GM12878 (cell line): ENCODE measurements around the gene SLC1A2. TPM values are rescaled to one million over a fixed set of nuclear protein-coding genes. Genes with fewer than 3 reads are reported as not detected.

Experiments used
- ATAC-seq: fragments of 200-7000 bp; cut with Tn5 transposase; 3 replicates; pipeline ENCODE4 v1.9.1; 2020; ENCODE audit warnings: mild to moderate bottlenecking, moderate library complexity
- BruUV-seq: library from RNA; stranded (reverse); fragments of 400-500 nt; replicated peaks from 2 replicates; lab custom pipeline; 2021; lab: Mats Ljungman, UMichigan
- CTCF ChIA-PET: fragments of 300-600 bp; sonication (Branson Sonifier 250); formaldehyde crosslinking; extraction: SDS; loops from one replicate; lab custom pipeline; 2021; ENCODE audit warnings: inconsistent platforms; lab: Yijun Ruan, JAX
- POLR2A ChIA-PET: fragments of 350-600 bp; formaldehyde crosslinking; extraction: SDS; loops from one replicate; lab custom pipeline; 2021; ENCODE audit warnings: inconsistent platforms; lab: Charles Lee
- RAD21 ChIA-PET: fragments of 300-600 bp; sonication (Branson Sonifier 250); formaldehyde crosslinking; loops from one replicate; lab custom pipeline; 2023; ENCODE audit warnings: antibody characterized with exemption; ENCODE audit not compliant: unreplicated experiment; lab: Charles Lee
- SMC1A ChIA-PET: fragments of 300-600 bp; sonication (Branson Sonifier 250); formaldehyde crosslinking; loops from one replicate; lab custom pipeline; 2023; ENCODE audit not compliant: unreplicated experiment, uncharacterized antibody; lab: Charles Lee
- DNase-seq: peaks from one replicate; pipeline ENCODE4 v3.0.0-alpha.2; 2011; ENCODE audit warnings: low read depth, low spot score
- FAIRE-seq: peaks from 3 replicates; lab custom pipeline; 2011; peaks lifted over from hg19 to GRCh38; lab: Jason Lieb, UNC
- H2AFZ ChIP-seq: 2 replicates; pipeline ENCODE4 v1.6.0; 2011; ENCODE audit warnings: low read depth, low read length, control low read depth; ENCODE audit not compliant: control insufficient read depth
- H3K27ac ChIP-seq: 2 replicates; pipeline ENCODE4 v1.5.1; 2011; ENCODE audit warnings: control low read depth; ENCODE audit not compliant: control insufficient read depth, insufficient read depth
- H3K27me3 ChIP-seq, 2 experiments: replicated peaks in 1 of 2; 2 replicates each; pipeline versions ENCODE4 v1.6.0 to v1.6.1; 2011; ENCODE audit warnings: low read length in 1 of 2; ENCODE audit not compliant: control insufficient read depth in 2 of 2, insufficient read depth in 2 of 2
- H3K36me3 ChIP-seq, 2 experiments: 2 replicates each; pipeline ENCODE4 v1.5.1; 2011; ENCODE audit warnings: low read length in 1 of 2; ENCODE audit not compliant: control insufficient read depth in 2 of 2, insufficient read depth in 2 of 2
- H3K4me1 ChIP-seq: 2 replicates; pipeline ENCODE4 v1.6.1; 2011; ENCODE audit warnings: mild to moderate bottlenecking, low read length, moderate library complexity, mixed read lengths; ENCODE audit not compliant: control insufficient read depth, insufficient read depth
- H3K4me2 ChIP-seq: 2 replicates; pipeline ENCODE4 v1.6.0; 2011; ENCODE audit warnings: control low read depth; ENCODE audit not compliant: control insufficient read depth, insufficient read depth
- H3K4me3 ChIP-seq: fragments of 200-600 bp; sonication (generic); 2 replicates; pipeline ENCODE4 v1.5.1; 2016
- H3K79me2 ChIP-seq: 2 replicates; pipeline ENCODE4 v1.6.0; 2011; ENCODE audit warnings: low read length; ENCODE audit not compliant: control insufficient read depth, insufficient read depth
- H3K9ac ChIP-seq: 2 replicates; pipeline ENCODE4 v1.8.0; 2011; ENCODE audit warnings: low read length, control low read depth, mixed read lengths; ENCODE audit not compliant: control insufficient read depth, insufficient read depth
- H3K9me3 ChIP-seq: replicated peaks from 3 replicates; pipeline ENCODE4 v1.5.1; 2011; ENCODE audit warnings: mild to moderate bottlenecking, low read length; ENCODE audit not compliant: control insufficient read depth, insufficient read depth
- H4K20me1 ChIP-seq: 2 replicates; pipeline ENCODE4 v1.6.0; 2011; ENCODE audit not compliant: control insufficient read depth, insufficient read depth
- BACH1 ChIP-seq: fragments of 450-650 bp; IDR thresholded peaks from 2 replicates; pipeline ENCODE4 v1.6.1; 2017; ENCODE audit warnings: mild to moderate bottlenecking, borderline replicate concordance
- BHLHE40 ChIP-seq, 2 experiments: fragments of 450-650 bp in 1 of 2; IDR thresholded peaks; 2 replicates each; pipeline ENCODE4 v1.6.1; 2011 to 2017; ENCODE audit warnings: low read depth in 2 of 2, borderline replicate concordance in 1 of 2, improper control_type of control experiment in 1 of 2, low read length in 1 of 2, mild to moderate bottlenecking in 1 of 2
- E2F8 ChIP-seq: fragments of 450-650 bp; IDR thresholded peaks from 2 replicates; pipeline ENCODE4 v1.6.1; 2018; ENCODE audit warnings: mild to moderate bottlenecking, low read depth, moderate library complexity; ENCODE audit not compliant: partially characterized antibody
- ETV6 ChIP-seq, 2 experiments: fragments of 450-650 bp in 1 of 2; IDR thresholded peaks in 1 of 2; conservative IDR thresholded peaks in 1 of 2; 2 replicates each; pipeline ENCODE4 v1.6.1; 2014; ENCODE audit warnings: antibody characterized with exemption in 1 of 2, borderline replicate concordance in 1 of 2, low read depth in 1 of 2, mild to moderate bottlenecking in 1 of 2, moderate library complexity in 1 of 2
- HDGF ChIP-seq: fragments of 450-650 bp; IDR thresholded peaks from 2 replicates; pipeline ENCODE4 v1.6.1; 2016; ENCODE audit warnings: antibody characterized with exemption
- JUNB ChIP-seq: IDR thresholded peaks from 2 replicates; pipeline ENCODE4 v1.6.1; 2016; ENCODE audit warnings: antibody characterized with exemption, mild to moderate bottlenecking
- MAX ChIP-seq: IDR thresholded peaks from 2 replicates; pipeline ENCODE4 v1.6.1; 2012; ENCODE audit warnings: low read depth, low read length, improper control_type of control experiment
- MEF2A ChIP-seq: IDR thresholded peaks from 2 replicates; pipeline ENCODE4 v1.6.1; 2011; ENCODE audit warnings: low read depth, mild to moderate bottlenecking, low read length, moderate library complexity; ENCODE audit not compliant: insufficient read depth
- MYB ChIP-seq: fragments of 150-350 bp; IDR thresholded peaks from 2 replicates; pipeline ENCODE4 v1.6.1; 2014; ENCODE audit warnings: mild to moderate bottlenecking, low read depth, low read length, borderline replicate concordance
- TAF1 ChIP-seq: IDR thresholded peaks from 2 replicates; pipeline ENCODE4 v1.6.1; 2011; ENCODE audit warnings: mild to moderate bottlenecking, low read depth, low read length, borderline replicate concordance
- USF2 ChIP-seq: IDR thresholded peaks from 2 replicates; pipeline ENCODE4 v1.6.1; 2011; ENCODE audit warnings: low read depth, low read length, improper control_type of control experiment, borderline replicate concordance
- ZNF384 ChIP-seq: IDR thresholded peaks from 2 replicates; pipeline ENCODE4 v1.6.1; 2012; ENCODE audit warnings: low read depth, mild to moderate bottlenecking, low read length, improper control_type of control experiment, borderline replicate concordance
- WGBS: methylation state at CpG from one replicate; pipeline ENCODE4 v1.1.6; 2016; ENCODE audit warnings: low lambda C conversion rate; ENCODE audit not compliant: insufficient replicate concordance, insufficient coverage; ENCODE audit errors: missing lambda C conversion rate; 5-methylcytosine and 5-hydroxymethylcytosine counted together
- in situ Hi-C: fragments of 300-500 bp; cut with MboI; formaldehyde crosslinking; loops from 9 replicates; pipeline ENCODE4 v1.14.3; 2018; ENCODE audit warnings: mixed read lengths
- intact Hi-C: fragments of 100-400 bp; cut with micrococcal nuclease; formaldehyde crosslinking; loops from one replicate; pipeline ENCODE4 v1.14.2; 2022; ENCODE audit not compliant: unreplicated experiment
- polyA plus RNA-seq, 11 experiments: library from polyadenylated mRNA; depleted of rRNA in 4 of 11; unstranded in 6 of 11; stranded (reverse) in 5 of 11; fragments of >200 nt; fragmentation: Nextera tagmentation in 4 of 11; fragmentation: Illumina TruSeq in 1 of 11; extraction: Ambion mirVana in 4 of 11; extraction: Trizol in 1 of 11; gene quantifications; 1 replicate in 1 of 11; 2 replicates in 10 of 11; pipeline versions ENCODE4 v1.2.1 to v1.2.3, GENCODE V29; 2011 to 2016; ENCODE audit warnings: inconsistent platforms in 2 of 11, missing spikeins in 2 of 11, low read depth in 1 of 11
- total RNA-seq, 4 experiments: library from RNA; depleted of rRNA in 3 of 4; stranded (reverse); fragments of >200 nt in 3 of 4; fragmentation: Illumina TruSeq in 1 of 4; extraction: Trizol in 1 of 4; gene quantifications; 2 replicates each; pipeline versions ENCODE4 v1.2.1 to v1.2.3, GENCODE V29; 2013 to 2021

The SLC1A2 gene
- total and polyA plus RNA-seq, 10 of the 15 experiments (the other 5 are each of a cell fraction or from before 2014, with no cell fraction given) = 0.01 to 0.84 (median 0.22) TPM; not detected in 1

GRCh38 chr11:35241531-35241930 lies 177.8 kb downstream of the SLC1A2 start:
- no peaks in the 10 kb centered on the region for H3K79me2 ChIP-seq
- no peak overlapping the region for H3K9ac ChIP-seq
- in situ Hi-C loops = no loop called here
- ChIA-PET CTCF (interaction anchor here (0.6 to 11.7 kb wide), 14 partner anchors 9 to 316 kb away, joined by 3 to 98 read pairs (median 4); no protein-coding TSS in a partner anchor), RAD21 (interaction anchor here (0.7 to 2.5 kb wide), 11 partner anchors 16 to 315 kb away, joined by 3 to 10 read pairs (median 3); no protein-coding TSS in a partner anchor), POLR2A (interaction anchor here (0.6 to 0.7 kb wide), 2 partner anchors 228 to 241 kb away, joined by 3 read pairs; no protein-coding TSS in a partner anchor), SMC1A (interaction anchor here (0.8 to 6.5 kb wide), 21 partner anchors 8 to 316 kb away, joined by 3 to 64 read pairs (median 3); no protein-coding TSS in a partner anchor)
- no peak overlapping the region for H2AFZ ChIP-seq
- no peaks in the 10 kb centered on the region for H4K20me1 ChIP-seq
- H3K4me3 ChIP-seq = no peak overlapping the region
- no peaks in the 10 kb centered on the region for H3K36me3 ChIP-seq
- no peak overlapping the region for H3K27ac ChIP-seq
- WGBS = 90% methylated on average over 1 of the region's 1 CpG
- no peak overlapping the region for H3K4me2 ChIP-seq
- H3K27me3 ChIP-seq = no peaks in the 10 kb centered on the region
- DNase-seq (no peak), FAIRE-seq (no peak), ATAC-seq (no peak)
- no TSS peak for BruUV-seq
- TF ChIP-seq HDGF (no peak), ETV6 (conservative IDR thresholded peaks at IDR 0.05 in 1 of 2, IDR thresholded peaks at IDR 0.05 in 1 of 2; ENCODE audit: borderline replicate concordance in 1 of 2, low read depth in 1 of 2) (no peak), TAF1 (no peak), MEF2A (no peak), E2F8 (no peak), USF2 (no peak), JUNB (no peak), MYB (no peak), ZNF384 (no peak), BACH1 (no peak), BHLHE40 (IDR thresholded peaks at IDR 0.05; ENCODE audit: borderline replicate concordance in 1 of 2, low read depth in 2 of 2, low read length in 1 of 2) (no peak), MAX (no peak)
- intact Hi-C loops = no loop called here
- H3K9me3 ChIP-seq = no peaks in the 10 kb centered on the region
- peaks cover 19% of the 10 kb centered on the region for H3K4me1 ChIP-seq
